ENCODE results near the gene SLC2A6.

The SLC2A6 gene

DNA sequence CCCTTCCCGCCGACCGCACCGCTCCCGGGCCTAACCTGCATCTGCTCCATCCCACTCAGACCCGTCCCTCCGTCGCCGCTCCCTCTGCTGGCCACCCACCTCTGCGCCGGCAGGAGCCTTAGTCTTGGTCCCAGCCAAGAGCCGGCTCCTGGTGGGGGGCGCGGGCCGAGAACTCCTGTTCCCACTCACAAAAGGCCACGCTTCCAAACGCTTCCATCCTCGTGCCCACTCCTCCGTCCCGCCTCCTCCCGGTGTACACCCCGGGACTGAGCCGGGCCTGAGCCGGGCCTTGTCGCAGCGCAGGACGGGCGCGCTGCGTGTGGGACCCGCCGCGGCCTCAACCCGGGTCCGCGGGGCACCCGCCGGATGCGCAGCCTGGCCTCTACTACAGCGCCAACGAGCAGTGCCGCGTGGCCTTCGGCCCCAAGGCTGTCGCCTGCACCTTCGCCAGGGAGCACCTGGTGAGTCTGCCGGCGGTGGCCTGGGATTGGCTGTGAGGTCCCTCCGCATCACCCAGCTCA is 49.2 kb downstream of the SLC2A6 start:
- no peak overlapping the region for H2AFZ ChIP-seq (ENCODE audit: low read length)
- H3K9ac ChIP-seq (ENCODE audit: low read length) = no peak overlapping the region
- TF ChIP-seq EZH2phosphoT487 (IDR thresholded peaks at IDR 0.05; ENCODE audit: low read length) = no peak
- TF ChIP-seq, protein P1, sequence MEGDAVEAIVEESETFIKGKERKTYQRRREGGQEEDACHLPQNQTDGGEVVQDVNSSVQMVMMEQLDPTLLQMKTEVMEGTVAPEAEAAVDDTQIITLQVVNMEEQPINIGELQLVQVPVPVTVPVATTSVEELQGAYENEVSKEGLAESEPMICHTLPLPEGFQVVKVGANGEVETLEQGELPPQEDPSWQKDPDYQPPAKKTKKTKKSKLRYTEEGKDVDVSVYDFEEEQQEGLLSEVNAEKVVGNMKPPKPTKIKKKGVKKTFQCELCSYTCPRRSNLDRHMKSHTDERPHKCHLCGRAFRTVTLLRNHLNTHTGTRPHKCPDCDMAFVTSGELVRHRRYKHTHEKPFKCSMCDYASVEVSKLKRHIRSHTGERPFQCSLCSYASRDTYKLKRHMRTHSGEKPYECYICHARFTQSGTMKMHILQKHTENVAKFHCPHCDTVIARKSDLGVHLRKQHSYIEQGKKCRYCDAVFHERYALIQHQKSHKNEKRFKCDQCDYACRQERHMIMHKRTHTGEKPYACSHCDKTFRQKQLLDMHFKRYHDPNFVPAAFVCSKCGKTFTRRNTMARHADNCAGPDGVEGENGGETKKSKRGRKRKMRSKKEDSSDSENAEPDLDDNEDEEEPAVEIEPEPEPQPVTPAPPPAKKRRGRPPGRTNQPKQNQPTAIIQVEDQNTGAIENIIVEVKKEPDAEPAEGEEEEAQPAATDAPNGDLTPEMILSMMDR (IDR thresholded peaks at IDR 0.05; ENCODE audit: low read length) = no peak
- TF ChIP-seq EZH2 (optimal IDR thresholded peaks at IDR 0.05; ENCODE audit: low read depth, low read length) = no peak
- no peak overlapping the region for H3K4me3 ChIP-seq (ENCODE audit: low read length)
- H3K27me3 ChIP-seq (replicated peaks; ENCODE audit: insufficient read depth, low read length) = peaks cover 68% of the 10 kb centered on the region
- DNase-seq = no peak
- no peaks in the 10 kb centered on the region for H4K20me1 ChIP-seq (ENCODE audit: insufficient read depth, low read length)
- H3K36me3 ChIP-seq (replicated peaks; ENCODE audit: insufficient read depth, low read length) = no peaks in the 10 kb centered on the region
- H3F3A ChIP-seq (ENCODE audit: insufficient read depth, low read length) = no peaks in the 10 kb centered on the region
- no peaks in the 10 kb centered on the region for H3K79me2 ChIP-seq (ENCODE audit: low read length)
- H3K27ac ChIP-seq (ENCODE audit: low read length) = no peak overlapping the region
- H3K4me1 ChIP-seq (ENCODE audit: low read length) = no peaks in the 10 kb centered on the region
- H3K9me3 ChIP-seq (replicated peaks; ENCODE audit: insufficient read depth, low read length) = no peaks in the 10 kb centered on the region
- no peak overlapping the region for H3K4me2 ChIP-seq (ENCODE audit: low read depth, low read length)
- no peaks in the 10 kb centered on the region for H3K9me2 ChIP-seq (replicated peaks; ENCODE audit: insufficient read depth, low read length)

DNA sequence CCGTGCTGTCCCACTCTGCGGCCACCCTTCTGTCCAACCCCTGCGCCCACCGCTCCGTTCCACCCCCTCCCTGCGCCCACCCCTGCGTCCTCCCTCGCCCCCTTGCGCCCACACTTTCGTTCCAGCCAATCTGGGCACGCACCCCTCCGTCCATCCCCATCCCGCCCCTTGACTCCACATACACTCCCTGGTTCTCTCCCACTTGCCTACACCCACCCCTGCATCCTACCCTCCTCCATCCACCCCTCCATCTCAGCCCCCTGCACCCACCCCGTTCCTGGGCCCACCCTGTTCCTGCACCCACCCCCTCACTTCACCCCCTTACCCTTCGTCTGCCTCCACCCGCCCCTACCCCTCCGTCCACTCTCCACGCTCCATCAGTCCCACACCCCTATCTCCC is 49.7 kb downstream of the SLC2A6 start:
- Histone ChIP-seq H3F3A (ENCODE audit: insufficient read depth, low read length) (no peaks in the 10 kb centered on the region), H2AFZ (ENCODE audit: low read length) (no peak overlapping the region), H3K4me3 (ENCODE audit: low read length) (no peak overlapping the region), H3K4me1 (ENCODE audit: low read length) (no peaks in the 10 kb centered on the region), H3K27me3 (replicated peaks; ENCODE audit: insufficient read depth, low read length) (peaks cover 69% of the 10 kb centered on the region), H3K36me3 (replicated peaks; ENCODE audit: insufficient read depth, low read length) (no peaks in the 10 kb centered on the region), H3K9ac (ENCODE audit: low read length) (no peak overlapping the region), H4K20me1 (ENCODE audit: insufficient read depth, low read length) (no peaks in the 10 kb centered on the region), H3K27ac (ENCODE audit: low read length) (no peak overlapping the region), H3K79me2 (ENCODE audit: low read length) (no peaks in the 10 kb centered on the region), H3K9me3 (replicated peaks; ENCODE audit: insufficient read depth, low read length) (no peaks in the 10 kb centered on the region), H3K9me2 (replicated peaks; ENCODE audit: insufficient read depth, low read length) (no peaks in the 10 kb centered on the region), H3K4me2 (ENCODE audit: low read depth, low read length) (no peak overlapping the region)
- no peak for TF ChIP-seq EZH2phosphoT487 (IDR thresholded peaks at IDR 0.05; ENCODE audit: low read length)
- no peak for TF ChIP-seq EZH2 (optimal IDR thresholded peaks at IDR 0.05; ENCODE audit: low read depth, low read length)
- TF ChIP-seq, protein P1 (IDR thresholded peaks at IDR 0.05; ENCODE audit: low read length) = no peak
- no peak for DNase-seq

DNA sequence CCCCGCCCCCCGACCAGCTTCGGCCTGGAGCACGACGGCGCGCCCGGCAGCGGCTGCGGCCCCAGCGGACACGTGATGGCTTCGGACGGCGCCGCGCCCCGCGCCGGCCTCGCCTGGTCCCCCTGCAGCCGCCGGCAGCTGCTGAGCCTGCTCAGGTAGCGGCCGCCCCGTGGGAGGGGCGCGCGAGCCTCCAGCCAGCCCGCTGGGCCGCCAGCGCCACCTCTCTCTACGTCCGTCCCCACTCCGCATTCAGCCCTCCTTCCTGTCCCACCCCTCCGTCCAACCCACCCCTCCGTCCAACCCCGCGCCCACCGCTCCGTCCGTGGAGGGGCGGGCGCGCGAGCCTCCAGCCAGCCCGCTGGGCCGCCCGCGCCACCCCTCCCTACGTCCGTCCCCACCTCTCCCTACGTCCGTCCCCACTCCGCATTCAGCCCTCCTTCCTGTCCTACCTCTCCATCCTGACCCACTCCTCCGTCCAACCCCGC is 50.2 kb downstream of the SLC2A6 start:
- TF ChIP-seq EZH2phosphoT487 (IDR thresholded peaks at IDR 0.05; ENCODE audit: low read length) (no peak), EZH2 (optimal IDR thresholded peaks at IDR 0.05; ENCODE audit: low read depth, low read length) (no peak)
- TF ChIP-seq, protein P1 (IDR thresholded peaks at IDR 0.05; ENCODE audit: low read length) = no peak
- Histone ChIP-seq H3K9ac (ENCODE audit: low read length) (no peak overlapping the region), H3K27ac (ENCODE audit: low read length) (no peak overlapping the region), H2AFZ (ENCODE audit: low read length) (no peak overlapping the region), H3K4me2 (ENCODE audit: low read depth, low read length) (no peak overlapping the region), H3K4me3 (ENCODE audit: low read length) (no peak overlapping the region), H4K20me1 (ENCODE audit: insufficient read depth, low read length) (no peaks in the 10 kb centered on the region), H3K4me1 (ENCODE audit: low read length) (no peaks in the 10 kb centered on the region), H3K36me3 (replicated peaks; ENCODE audit: insufficient read depth, low read length) (no peaks in the 10 kb centered on the region), H3K9me3 (replicated peaks; ENCODE audit: insufficient read depth, low read length) (no peaks in the 10 kb centered on the region), H3K79me2 (ENCODE audit: low read length) (no peaks in the 10 kb centered on the region), H3F3A (ENCODE audit: insufficient read depth, low read length) (no peaks in the 10 kb centered on the region), H3K9me2 (replicated peaks; ENCODE audit: insufficient read depth, low read length) (no peaks in the 10 kb centered on the region), H3K27me3 (replicated peaks; ENCODE audit: insufficient read depth, low read length) (peaks cover 74% of the 10 kb centered on the region)
- no peak for DNase-seq

Data from MM.1S (cell line).